Measurements from ENCODE around the gene RASD1. TPM values are rescaled to one million over a fixed set of nuclear protein-coding genes. Genes with fewer than 3 reads are reported as not detected.

The RASD1 gene
- total and polyA plus RNA-seq, 2 experiments from 2014 or later: 3.6 to 3.7 TPM

DNA sequence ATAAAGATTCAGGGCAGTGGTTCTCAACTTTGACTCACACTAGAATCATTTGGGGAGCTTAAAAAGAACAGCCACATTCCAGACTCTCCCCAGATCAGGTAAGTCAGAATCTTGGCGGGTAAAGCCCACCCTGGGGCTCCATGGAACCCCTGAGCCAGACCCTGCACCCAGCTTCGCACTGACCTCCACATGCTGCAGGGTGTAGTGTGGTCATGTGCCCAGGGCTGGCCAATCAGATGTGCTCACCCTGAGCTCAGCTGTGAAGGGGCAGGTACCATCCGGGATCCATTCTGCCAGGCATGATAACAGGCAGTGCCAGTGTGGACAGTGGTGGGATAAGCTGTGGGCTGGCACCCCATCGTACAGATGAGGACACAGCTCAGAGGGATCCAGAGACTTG lies 47.5 kb downstream of the RASD1 start:
- H4K20me1 ChIP-seq (replicated peaks; ENCODE audit: insufficient read depth): no peaks in the 10 kb centered on the region
- no peak overlapping the region for H3K4me2 ChIP-seq
- Mint-ChIP-seq H3K27me3 (ENCODE audit: insufficient read depth, low read depth, poor library complexity) (peaks cover 2% of the 10 kb centered on the region), H3K4me3 (no peak overlapping the region), H3K27ac (no peak overlapping the region), H3K36me3 (ENCODE audit: low read depth) (no peaks in the 10 kb centered on the region), H3K4me1 (peaks cover 14% of the 10 kb centered on the region), H3K9me3 (no peaks in the 10 kb centered on the region)
- H3K9me2 ChIP-seq (ENCODE audit: insufficient read depth): no peaks in the 10 kb centered on the region
- DNase-seq (ENCODE audit: low spot score): no peak
- no peaks in the 10 kb centered on the region for H3F3A ChIP-seq (replicated peaks; ENCODE audit: low read depth)
- ATAC-seq: no peak
- no peak overlapping the region for H3K27ac ChIP-seq (ENCODE audit: low read depth)
- no peaks in the 10 kb centered on the region for H3K79me2 ChIP-seq (replicated peaks; ENCODE audit: insufficient read depth)
- TF ChIP-seq STAT1 (IDR thresholded peaks at IDR 0.05; ENCODE audit: unreplicated experiment) (no peak), JUNB (IDR thresholded peaks at IDR 0.05; ENCODE audit: unreplicated experiment) (no peak), ZNF462 (CRISPR knock-in tag; IDR thresholded peaks at IDR 0.05) (no peak), ZNF114 (CRISPR knock-in tag; IDR thresholded peaks at IDR 0.05) (no peak), REST (IDR thresholded peaks at IDR 0.05; ENCODE audit: unreplicated experiment) (no peak), CREB1 (CRISPR knock-in tag; IDR thresholded peaks at IDR 0.05; ENCODE audit: low read depth) (no peak), POLR2AphosphoS5 (IDR thresholded peaks at IDR 0.05; ENCODE audit: low read depth) (no peak), NANOG (IDR thresholded peaks at IDR 0.05; ENCODE audit: borderline replicate concordance) (no peak)
- H3K4me3 ChIP-seq: no peak overlapping the region
- no peaks in the 10 kb centered on the region for H3K36me3 ChIP-seq (ENCODE audit: insufficient read depth)
- no peak overlapping the region for H2AFZ ChIP-seq
- H3K4me1 ChIP-seq (ENCODE audit: insufficient read depth): peaks cover 4% of the 10 kb centered on the region; the same call in 1 of the 2 replicates
- no peaks in the 10 kb centered on the region for H3K27me3 ChIP-seq (ENCODE audit: insufficient read depth)
